CD14-positive monocyte (primary cell): ENCODE data around the gene ROBO3. TPM values are rescaled to one million over a fixed set of nuclear protein-coding genes. Genes with fewer than 3 reads are reported as not detected.
A peak's percentile ranks its signal among the peaks of the same experiment; 100 is the strongest.

ENCODE experiments used
- DNase-seq, 3 donors: peaks; one replicate each; pipeline ENCODE4 v3.0.0-alpha.2; 2011 to 2022
- H2AFZ ChIP-seq: 2 replicates; pipeline ENCODE4 v1.6.0; 2012; ENCODE audit warnings: mild to moderate bottlenecking, low read depth, low read length, inconsistent platforms; ENCODE audit not compliant: insufficient read depth, poor library complexity, severe bottlenecking
- H3K27ac ChIP-seq, 2 donors: 1 replicate in 1 of 2; 2 replicates in 1 of 2; pipeline ENCODE4 v1.5.1; 2012 to 2013; ENCODE audit warnings: low read length in 2 of 2, control low read depth in 1 of 2, inconsistent platforms in 1 of 2, low read depth in 1 of 2, mild to moderate bottlenecking in 1 of 2
- H3K27me3 ChIP-seq, 2 donors: one replicate each; pipeline versions ENCODE4 v1.6.0 to v1.6.1; 2011 to 2013; ENCODE audit warnings: low read length in 2 of 2; ENCODE audit not compliant: control insufficient read depth in 2 of 2, insufficient read depth in 2 of 2
- H3K36me3 ChIP-seq, 2 donors: replicated peaks in 1 of 2; 1 replicate in 1 of 2; 2 replicates in 1 of 2; pipeline versions ENCODE4 v1.5.1 to v1.6.1; 2012 to 2013; ENCODE audit warnings: low read length in 2 of 2, control low read depth in 1 of 2, inconsistent platforms in 1 of 2, mild to moderate bottlenecking in 1 of 2; ENCODE audit not compliant: insufficient read depth in 2 of 2, control insufficient read depth in 1 of 2
- H3K4me1 ChIP-seq, 2 donors: 1 replicate in 1 of 2; 2 replicates in 1 of 2; pipeline versions ENCODE4 v1.5.1 to v1.6.1; 2012 to 2013; ENCODE audit warnings: low read length in 2 of 2, control low read depth in 1 of 2, inconsistent platforms in 1 of 2, mild to moderate bottlenecking in 1 of 2, moderate library complexity in 1 of 2; ENCODE audit not compliant: insufficient read depth in 2 of 2, control insufficient read depth in 1 of 2
- H3K4me2 ChIP-seq: replicated peaks from 2 replicates; pipeline ENCODE3; 2012; ENCODE audit warnings: low read length, moderate library complexity, mild to moderate bottlenecking; ENCODE audit not compliant: poor library complexity, severe bottlenecking; ENCODE audit errors: extremely low read depth
- H3K4me3 ChIP-seq, 3 experiments: fragments of 200-600 bp in 1 of 3; sonication (generic) in 1 of 3; replicated peaks in 1 of 3; 1 replicate in 2 of 3; 2 replicates in 1 of 3; pipeline ENCODE4 v1.5.1; 2011 to 2013; ENCODE audit warnings: low read length in 3 of 3, mild to moderate bottlenecking in 3 of 3, control low read depth in 2 of 3, low read depth in 2 of 3, inconsistent platforms in 1 of 3, moderate library complexity in 1 of 3
- H3K79me2 ChIP-seq: 2 replicates; pipeline ENCODE4 v1.6.0; 2012; ENCODE audit warnings: mild to moderate bottlenecking, control low read depth, inconsistent platforms, low read length, moderate library complexity; ENCODE audit not compliant: insufficient read depth
- H3K9ac ChIP-seq: 2 replicates; pipeline ENCODE4 v1.6.0; 2017; ENCODE audit warnings: low read length, mild to moderate bottlenecking; ENCODE audit not compliant: insufficient read depth, poor library complexity, severe bottlenecking
- H3K9me3 ChIP-seq, 2 donors: replicated peaks in 1 of 2; 1 replicate in 1 of 2; 2 replicates in 1 of 2; pipeline versions ENCODE4 v1.5.1 to v1.6.1; 2012 to 2013; ENCODE audit warnings: low read length in 2 of 2, control low read depth in 1 of 2; ENCODE audit not compliant: control insufficient read depth in 1 of 2, insufficient read depth in 1 of 2
- H4K20me1 ChIP-seq: 2 replicates; pipeline ENCODE4 v1.6.0; 2012; ENCODE audit warnings: mild to moderate bottlenecking, low read length, control low read depth, moderate library complexity; ENCODE audit not compliant: insufficient read depth
- H3K27ac Mint-ChIP-seq, 7 donors: one replicate each; pipeline ENCODE4 v1.8.0; 2020; ENCODE audit warnings: mild to moderate bottlenecking in 7 of 7, mixed read lengths in 7 of 7, moderate library complexity in 6 of 7, inconsistent platforms in 2 of 7
- H3K27me3 Mint-ChIP-seq, 3 donors: one replicate each; pipeline ENCODE4 v1.8.0; 2021 to 2022; ENCODE audit warnings: low read depth in 3 of 3, mild to moderate bottlenecking in 3 of 3, mixed read lengths in 3 of 3, moderate library complexity in 3 of 3, inconsistent platforms in 1 of 3
- H3K36me3 Mint-ChIP-seq, 2 donors: one replicate each; pipeline ENCODE4 v1.8.0; 2020; ENCODE audit warnings: mixed read lengths in 2 of 2, inconsistent platforms in 1 of 2, mild to moderate bottlenecking in 1 of 2
- H3K4me1 Mint-ChIP-seq: one replicate; pipeline ENCODE4 v1.8.0; 2020; ENCODE audit warnings: mild to moderate bottlenecking, mixed read lengths
- H3K4me3 Mint-ChIP-seq, 2 donors: one replicate each; pipeline ENCODE4 v1.8.0; 2020; ENCODE audit warnings: mild to moderate bottlenecking in 2 of 2, mixed read lengths in 2 of 2, moderate library complexity in 1 of 2
- H3K9me3 Mint-ChIP-seq, 7 donors: one replicate each; pipeline ENCODE4 v1.8.0; 2020 to 2022; ENCODE audit warnings: mixed read lengths in 7 of 7, mild to moderate bottlenecking in 6 of 7, moderate library complexity in 6 of 7, inconsistent platforms in 2 of 7
- WGBS: methylation state at CpG from one replicate; pipeline ENCODE4 v1.1.5; 2013; ENCODE audit warnings: missing lambda C conversion rate; ENCODE audit not compliant: insufficient coverage; 5-methylcytosine and 5-hydroxymethylcytosine counted together
- intact Hi-C, 2 donors: fragments of 100-400 bp; cut with micrococcal nuclease; formaldehyde crosslinking; loops; one replicate each; pipeline versions ENCODE4 v1.15.0 to v1.15.1; 2023
- polyA plus RNA-seq, 3 donors: library from polyadenylated mRNA; depleted of rRNA in 1 of 3; unstranded in 2 of 3; stranded (reverse) in 1 of 3; fragments of 300-500 nt in 2 of 3; fragments of >200 nt in 1 of 3; fragmentation: Illumina TruSeq in 2 of 3; gene quantifications; 1 replicate in 2 of 3; 2 replicates in 1 of 3; pipeline ENCODE4 v1.2.3, GENCODE V29; 2012 to 2021
- TF ChIP-seq, protein P1 (sequence below): fragments of 200-600 bp; IDR thresholded peaks from one replicate; pipeline ENCODE4 v1.8.0; 2022; ENCODE audit warnings: antibody characterized with exemption, mild to moderate bottlenecking

ROBO3 gene
- polyA plus RNA-seq, 3 donors: 0.39 to 11.6 (median 0.81) TPM

DNA sequence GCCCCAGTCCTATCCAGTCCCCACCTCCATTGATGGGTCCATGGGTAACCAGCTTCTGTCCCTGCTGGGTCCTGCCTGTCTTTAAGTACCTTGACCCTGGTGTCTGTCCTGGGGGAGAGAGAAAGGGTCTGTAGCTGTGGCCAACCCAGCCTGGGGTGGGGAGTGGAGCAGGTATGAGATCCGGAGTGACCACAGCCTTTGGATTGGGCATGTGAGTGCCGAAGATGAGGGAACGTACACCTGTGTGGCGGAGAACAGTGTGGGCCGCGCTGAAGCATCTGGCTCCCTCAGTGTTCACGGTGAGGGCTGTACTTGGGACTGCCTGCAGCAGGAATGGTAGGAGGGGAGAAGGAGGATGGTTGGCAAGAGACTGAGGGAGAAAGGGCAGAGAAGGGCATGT is 5.2 kb downstream of the ROBO3 start:
- intact Hi-C loops: no loop called here
- 60% methylated on average over 7 of the region's 7 CpGs for WGBS
- no peak for DNase-seq
- no peak overlapping the region for H2AFZ ChIP-seq
- H3K36me3 ChIP-seq: no peaks in the 10 kb centered on the region
- H3K4me1 Mint-ChIP-seq: peaks cover 31% of the 10 kb centered on the region
- H3K4me3 Mint-ChIP-seq: peak overlapping the region in 1 of 2 donors; percentile 89
- peaks cover 0 to 20% (median 4%) of the 10 kb centered on the region in 7 donors for H3K9me3 Mint-ChIP-seq
- H3K9ac ChIP-seq: no peak overlapping the region
- H3K79me2 ChIP-seq: no peaks in the 10 kb centered on the region
- H3K27me3 ChIP-seq: peaks cover 58 to 99% of the 10 kb centered on the region in 2 donors
- H3K27ac ChIP-seq: no peak overlapping the region
- peaks cover 86 to 92% (median 87%) of the 10 kb centered on the region in 3 donors for H3K27me3 Mint-ChIP-seq
- H3K4me3 ChIP-seq: no peak overlapping the region
- H3K4me1 ChIP-seq: peaks cover 4 to 17% of the 10 kb centered on the region in 2 donors
- H4K20me1 ChIP-seq: no peaks in the 10 kb centered on the region
- TF ChIP-seq, protein P1, sequence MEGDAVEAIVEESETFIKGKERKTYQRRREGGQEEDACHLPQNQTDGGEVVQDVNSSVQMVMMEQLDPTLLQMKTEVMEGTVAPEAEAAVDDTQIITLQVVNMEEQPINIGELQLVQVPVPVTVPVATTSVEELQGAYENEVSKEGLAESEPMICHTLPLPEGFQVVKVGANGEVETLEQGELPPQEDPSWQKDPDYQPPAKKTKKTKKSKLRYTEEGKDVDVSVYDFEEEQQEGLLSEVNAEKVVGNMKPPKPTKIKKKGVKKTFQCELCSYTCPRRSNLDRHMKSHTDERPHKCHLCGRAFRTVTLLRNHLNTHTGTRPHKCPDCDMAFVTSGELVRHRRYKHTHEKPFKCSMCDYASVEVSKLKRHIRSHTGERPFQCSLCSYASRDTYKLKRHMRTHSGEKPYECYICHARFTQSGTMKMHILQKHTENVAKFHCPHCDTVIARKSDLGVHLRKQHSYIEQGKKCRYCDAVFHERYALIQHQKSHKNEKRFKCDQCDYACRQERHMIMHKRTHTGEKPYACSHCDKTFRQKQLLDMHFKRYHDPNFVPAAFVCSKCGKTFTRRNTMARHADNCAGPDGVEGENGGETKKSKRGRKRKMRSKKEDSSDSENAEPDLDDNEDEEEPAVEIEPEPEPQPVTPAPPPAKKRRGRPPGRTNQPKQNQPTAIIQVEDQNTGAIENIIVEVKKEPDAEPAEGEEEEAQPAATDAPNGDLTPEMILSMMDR: no peak
- peaks cover 0 to 6% of the 10 kb centered on the region in 2 donors for H3K36me3 Mint-ChIP-seq
- H3K4me2 ChIP-seq: no peak overlapping the region
- peaks cover 0 to 32% of the 10 kb centered on the region in 2 donors for H3K9me3 ChIP-seq
- no peak overlapping the region for H3K27ac Mint-ChIP-seq

DNA sequence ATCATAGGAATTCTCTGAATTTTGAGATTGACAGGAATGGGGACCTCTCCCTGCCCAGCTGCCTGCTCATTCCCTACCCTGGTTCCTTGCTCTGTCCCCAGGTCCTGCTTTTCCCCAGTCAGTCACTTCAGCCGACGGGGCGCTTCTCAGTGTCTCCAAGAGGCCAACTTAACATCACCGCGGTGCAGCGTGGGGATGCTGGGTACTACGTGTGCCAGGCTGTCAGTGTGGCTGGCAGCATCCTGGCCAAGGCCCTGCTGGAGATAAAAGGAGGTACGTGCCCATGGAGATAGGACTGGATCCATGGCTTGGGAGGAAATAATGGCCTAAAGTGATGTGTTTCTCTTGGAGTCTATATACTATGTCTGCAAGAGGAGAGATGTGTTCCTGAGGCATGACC is 7.0 kb downstream of the ROBO3 start:
- Histone ChIP-seq H3K4me2 (no peak overlapping the region), H3K9ac (no peak overlapping the region), H2AFZ (no peak overlapping the region), H3K4me3 (no peak overlapping the region), H3K9me3 (peaks cover 0 to 16% of the 10 kb centered on the region in 2 donors), H3K36me3 (no peaks in the 10 kb centered on the region), H4K20me1 (no peaks in the 10 kb centered on the region), H3K27ac (no peak overlapping the region), H3K4me1 (peaks cover 11 to 25% of the 10 kb centered on the region in 2 donors), H3K79me2 (no peaks in the 10 kb centered on the region), H3K27me3 (peaks cover 46 to 91% of the 10 kb centered on the region in 2 donors)
- Mint-ChIP-seq H3K27ac (no peak overlapping the region), H3K27me3 (peaks cover 79 to 85% (median 80%) of the 10 kb centered on the region in 3 donors), H3K4me3 (peak overlapping the region in 1 of 2 donors; percentile 64), H3K9me3 (peaks cover 0 to 17% (median 3%) of the 10 kb centered on the region in 7 donors), H3K4me1 (peaks cover 33% of the 10 kb centered on the region), H3K36me3 (peaks cover 0 to 2% of the 10 kb centered on the region in 2 donors)
- WGBS: 44% methylated on average over 8 of the region's 8 CpGs
- TF ChIP-seq, protein P1: no peak
- intact Hi-C loops: no loop called here
- no peak for DNase-seq
